Natural killer cell (primary cell): ENCODE measurements around the gene CMIP. TPM values are rescaled to one million over a fixed set of nuclear protein-coding genes. Genes with fewer than 3 reads are reported as not detected.

Experiments used
- ATAC-seq, 3 donors: fragments of 150-1000 bp in 2 of 3; fragments of 200-7000 bp in 1 of 3; cut with Tn5 transposase; 1 replicate in 1 of 3; 2 replicates in 2 of 3; pipeline ENCODE4 v1.10.0; 2021; ENCODE audit warnings: mild to moderate bottlenecking in 2 of 3, moderate library complexity in 2 of 3
- DNase-seq, 2 donors: peaks; one replicate each; pipeline versions ENCODE4 v3.0.0 to v3.0.0-alpha.2; 2013 to 2021; ENCODE audit warnings: mixed read lengths in 1 of 2
- H3K27ac ChIP-seq: one replicate; pipeline ENCODE4 v1.5.1; 2013; ENCODE audit warnings: mild to moderate bottlenecking, low read length
- H3K27me3 ChIP-seq: one replicate; pipeline ENCODE4 v1.6.1; 2013; ENCODE audit warnings: low read length; ENCODE audit not compliant: control insufficient read depth, insufficient read depth
- H3K36me3 ChIP-seq: one replicate; pipeline ENCODE4 v1.6.1; 2013; ENCODE audit warnings: low read length; ENCODE audit not compliant: control insufficient read depth, insufficient read depth
- H3K4me1 ChIP-seq: one replicate; pipeline ENCODE4 v1.6.1; 2013; ENCODE audit warnings: low read length; ENCODE audit not compliant: control insufficient read depth, insufficient read depth
- H3K4me3 ChIP-seq: one replicate; pipeline ENCODE4 v1.5.1; 2013; ENCODE audit warnings: low read length
- H3K9me3 ChIP-seq: one replicate; pipeline ENCODE4 v1.6.1; 2013; ENCODE audit warnings: low read length; ENCODE audit not compliant: control insufficient read depth, insufficient read depth
- H3K27ac Mint-ChIP-seq, 2 donors: one replicate each; pipeline ENCODE4 v1.8.0; 2022; ENCODE audit warnings: mild to moderate bottlenecking in 2 of 2, mixed read lengths in 2 of 2, moderate library complexity in 1 of 2
- H3K27me3 Mint-ChIP-seq, 2 donors: one replicate each; pipeline ENCODE4 v1.8.0; 2022; ENCODE audit warnings: low read depth in 2 of 2, mixed read lengths in 2 of 2
- H3K36me3 Mint-ChIP-seq: one replicate; pipeline ENCODE4 v1.8.0; 2022; ENCODE audit warnings: mixed read lengths
- H3K4me1 Mint-ChIP-seq, 2 donors: one replicate each; pipeline ENCODE4 v1.8.0; 2022; ENCODE audit warnings: mixed read lengths in 2 of 2
- H3K4me3 Mint-ChIP-seq: one replicate; pipeline ENCODE4 v1.8.0; 2022; ENCODE audit warnings: mild to moderate bottlenecking, moderate library complexity, mixed read lengths
- H3K9me3 Mint-ChIP-seq, 2 donors: one replicate each; pipeline ENCODE4 v1.8.0; 2022; ENCODE audit warnings: mixed read lengths in 2 of 2
- CTCF ChIP-seq: fragments of 200-600 bp; IDR thresholded peaks from one replicate; pipeline ENCODE4 v1.8.0; 2022; ENCODE audit warnings: antibody characterized with exemption
- WGBS: methylation state at CpG from one replicate; pipeline ENCODE4 v1.1.7; 2013; ENCODE audit warnings: missing lambda C conversion rate; ENCODE audit not compliant: insufficient coverage; 5-methylcytosine and 5-hydroxymethylcytosine counted together
- intact Hi-C: fragments of 100-400 bp; cut with micrococcal nuclease; formaldehyde crosslinking; loops from one replicate; pipeline ENCODE4 v1.14.2; 2022
- total RNA-seq, 4 donors: library from RNA; stranded (reverse); fragments of 120-200 nt in 1 of 4; gene quantifications; one replicate each; pipeline versions ENCODE4 v1.2.3 to v1.2.4, GENCODE V29; 2013 to 2022

The CMIP gene
- total RNA-seq, 3 donors from 2014 or later (not counting 1 experiment from before 2014, with no cell fraction given): 88.2 to 115 (median 91.5) TPM

GRCh38 chr16:81541314-81541713, 96.7 kb downstream of the CMIP start:
- H3K4me1 Mint-ChIP-seq: peaks cover 61 to 73% of the 10 kb centered on the region in 2 donors
- no peaks in the 10 kb centered on the region for H3K36me3 Mint-ChIP-seq
- H3K27ac ChIP-seq: no peak overlapping the region

DNA sequence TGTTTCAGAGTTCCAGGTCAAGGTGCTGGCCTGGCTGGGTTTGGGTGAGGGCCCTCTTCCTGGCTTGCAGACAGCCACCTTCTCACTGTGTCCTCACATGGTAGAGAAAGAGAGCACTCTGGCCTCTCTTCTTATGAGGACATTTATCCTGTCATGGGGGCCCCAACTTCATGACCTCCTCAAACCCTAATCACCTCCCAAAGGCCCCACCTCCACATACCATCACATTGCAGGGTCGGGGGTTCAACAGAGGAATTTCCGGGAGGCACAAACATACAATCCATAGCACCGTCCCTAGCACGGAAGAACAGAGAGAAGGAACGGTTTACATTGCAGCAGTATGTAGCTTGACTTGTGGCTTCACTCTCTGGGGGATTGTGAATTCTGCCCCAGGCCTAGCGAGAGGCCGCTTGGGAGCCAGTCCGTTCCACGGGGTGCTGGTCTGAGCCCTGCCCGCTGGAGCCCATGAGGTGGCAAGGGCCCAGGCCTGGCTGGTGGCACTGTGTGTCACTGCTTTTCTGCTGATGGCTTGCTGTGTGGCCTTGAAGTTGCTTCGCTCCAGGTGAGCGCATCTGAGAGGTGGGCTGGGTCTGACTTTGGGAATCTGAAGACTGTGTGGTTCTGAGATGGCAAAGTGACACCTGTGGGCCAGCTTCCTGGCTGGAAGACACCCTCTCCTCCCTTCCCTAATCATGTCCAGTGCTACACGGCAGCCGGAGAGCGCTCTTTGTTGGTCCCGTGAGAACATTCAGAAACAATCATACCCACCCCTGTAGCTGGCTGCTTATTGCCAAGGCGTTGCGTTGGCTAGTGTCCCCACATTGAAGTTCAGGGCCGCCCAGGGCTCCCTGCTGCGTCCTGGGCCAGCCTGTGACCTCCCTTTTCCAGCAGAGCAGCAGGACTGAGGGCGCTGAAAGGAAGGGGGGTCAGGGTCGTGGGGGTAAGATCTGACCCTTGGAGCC, 98.3 kb downstream of the CMIP start:
- WGBS: 95% methylated on average over 22 of the region's 22 CpGs
- peaks cover 67 to 77% of the 10 kb centered on the region in 2 donors for H3K4me1 Mint-ChIP-seq
- H3K36me3 ChIP-seq: no peaks in the 10 kb centered on the region
- no peaks in the 10 kb centered on the region for H3K36me3 Mint-ChIP-seq
- H3K4me3 ChIP-seq: no peak overlapping the region
- H3K27me3 Mint-ChIP-seq: no peaks in the 10 kb centered on the region
- H3K27ac ChIP-seq: no peak overlapping the region
- H3K9me3 Mint-ChIP-seq: no peaks in the 10 kb centered on the region
- no peaks in the 10 kb centered on the region for H3K27me3 ChIP-seq
- TF ChIP-seq CTCF: no peak
- DNase-seq (no peak), ATAC-seq (no peak)
- intact Hi-C loops: no loop called here
- H3K4me3 Mint-ChIP-seq: no peak overlapping the region
- H3K9me3 ChIP-seq: no peaks in the 10 kb centered on the region
- peaks cover 36% of the 10 kb centered on the region for H3K4me1 ChIP-seq
- H3K27ac Mint-ChIP-seq: peak overlapping the region; percentile 26 to 62

More at GRCh38 chr16:81541314-81541713, 96.7 kb downstream of the CMIP start:
- ATAC-seq: no peak
- Mint-ChIP-seq H3K4me3 (no peak overlapping the region), H3K9me3 (no peaks in the 10 kb centered on the region), H3K27me3 (no peaks in the 10 kb centered on the region), H3K27ac (peak overlapping the region; percentile 30 to 55)
- Histone ChIP-seq H3K27me3 (no peaks in the 10 kb centered on the region), H3K36me3 (peaks cover 1% of the 10 kb centered on the region), H3K4me1 (peaks cover 26% of the 10 kb centered on the region), H3K9me3 (no peaks in the 10 kb centered on the region), H3K4me3 (no peak overlapping the region)
- 93% methylated on average over 8 of the region's 8 CpGs for whole genome bisulfite sequencing
- DNase-seq: no peak
- TF ChIP-seq CTCF: no peak
- intact Hi-C loops: no loop called here

GRCh38 chr16:81543571-81543970, 99.0 kb downstream of the CMIP start:
- Histone ChIP-seq H3K4me1 (peaks cover 36% of the 10 kb centered on the region), H3K36me3 (no peaks in the 10 kb centered on the region), H3K9me3 (no peaks in the 10 kb centered on the region), H3K27ac (no peak overlapping the region), H3K4me3 (no peak overlapping the region), H3K27me3 (no peaks in the 10 kb centered on the region)
- TF ChIP-seq CTCF: no peak
- Mint-ChIP-seq H3K36me3 (no peaks in the 10 kb centered on the region), H3K27me3 (no peaks in the 10 kb centered on the region), H3K27ac (peak overlapping the region; percentile 62 to 77), H3K4me1 (peaks cover 60 to 70% of the 10 kb centered on the region in 2 donors), H3K4me3 (peak overlapping the region; percentile 79), H3K9me3 (no peaks in the 10 kb centered on the region)
- intact Hi-C loops: no loop called here
- 96% methylated on average over 2 of the region's 3 CpGs for WGBS
- no peak for ATAC-seq
- no peak for DNase-seq
